GM19351 (cell line): ENCODE measurements around the gene MYCBPAP.

Source experiments
- ATAC-seq: cut with Tn5 transposase; IDR thresholded peaks from one replicate; pipeline ENCODE4 v1.9.1; 2021; ENCODE audit warnings: mild to moderate bottlenecking, moderate library complexity; ENCODE audit not compliant: unreplicated experiment

Gene MYCBPAP

DNA sequence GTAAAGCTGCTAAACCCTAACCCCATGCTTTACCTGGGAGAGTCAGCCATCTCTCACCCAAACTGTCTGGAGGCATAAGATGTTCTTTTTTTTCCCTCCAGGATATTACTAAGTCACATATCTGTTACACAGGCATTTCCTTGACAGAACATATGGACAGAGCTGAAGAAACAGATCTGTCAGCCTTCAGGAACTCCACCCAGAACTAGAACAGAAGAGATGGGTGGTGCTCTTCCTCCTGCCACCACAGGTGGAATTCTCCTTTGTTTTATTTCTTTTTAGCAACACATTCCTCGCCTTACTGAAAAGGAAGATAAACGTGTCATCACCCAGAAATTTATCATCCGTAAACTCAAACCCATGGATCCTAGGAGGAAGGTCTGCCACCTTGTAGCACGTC, 8.8 kb downstream of the MYCBPAP start:
- ATAC-seq = no peak

DNA sequence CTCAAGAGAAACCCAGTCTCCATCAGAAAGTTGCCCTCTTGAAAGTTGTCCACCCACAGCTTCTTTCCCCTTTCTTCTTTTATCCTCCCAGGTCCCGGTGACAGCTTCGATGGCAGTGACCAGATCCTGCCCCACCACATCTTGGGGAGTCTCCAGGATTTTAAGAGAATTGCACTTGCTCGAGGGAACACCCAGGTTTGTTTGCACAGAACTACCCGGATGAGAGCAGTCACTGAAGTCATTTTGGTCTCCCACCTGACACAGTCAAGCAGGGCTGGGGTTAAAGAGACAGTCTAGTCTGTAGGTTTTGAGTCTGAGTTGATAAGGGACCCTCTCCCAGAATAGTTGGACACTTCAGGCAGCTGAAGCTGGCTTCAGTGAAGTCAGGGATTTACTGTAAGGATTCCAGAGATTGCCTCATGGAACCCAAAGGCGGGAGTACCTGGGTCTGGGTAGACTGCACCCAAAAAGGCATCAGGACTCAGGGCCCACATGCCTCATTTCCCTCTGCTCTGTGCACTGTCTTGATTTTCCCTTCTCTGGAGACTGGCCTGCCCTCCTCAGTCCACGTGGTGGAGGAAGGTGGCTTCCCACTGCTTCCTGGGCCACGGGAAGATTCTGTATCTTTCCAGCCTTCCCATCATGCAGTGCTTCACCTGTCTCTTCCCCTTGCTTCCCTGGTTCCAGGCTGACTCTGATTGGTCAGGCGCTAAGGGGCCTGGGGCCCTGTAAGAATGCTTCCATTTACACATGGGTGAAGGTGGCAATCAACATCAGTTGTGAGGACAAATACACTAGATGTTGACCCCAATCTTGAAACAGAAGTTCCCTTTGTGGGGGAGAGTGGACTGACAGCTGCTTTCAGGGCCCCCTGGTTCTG, 9.5 kb downstream of the MYCBPAP start:
- ATAC-seq = no peak

DNA sequence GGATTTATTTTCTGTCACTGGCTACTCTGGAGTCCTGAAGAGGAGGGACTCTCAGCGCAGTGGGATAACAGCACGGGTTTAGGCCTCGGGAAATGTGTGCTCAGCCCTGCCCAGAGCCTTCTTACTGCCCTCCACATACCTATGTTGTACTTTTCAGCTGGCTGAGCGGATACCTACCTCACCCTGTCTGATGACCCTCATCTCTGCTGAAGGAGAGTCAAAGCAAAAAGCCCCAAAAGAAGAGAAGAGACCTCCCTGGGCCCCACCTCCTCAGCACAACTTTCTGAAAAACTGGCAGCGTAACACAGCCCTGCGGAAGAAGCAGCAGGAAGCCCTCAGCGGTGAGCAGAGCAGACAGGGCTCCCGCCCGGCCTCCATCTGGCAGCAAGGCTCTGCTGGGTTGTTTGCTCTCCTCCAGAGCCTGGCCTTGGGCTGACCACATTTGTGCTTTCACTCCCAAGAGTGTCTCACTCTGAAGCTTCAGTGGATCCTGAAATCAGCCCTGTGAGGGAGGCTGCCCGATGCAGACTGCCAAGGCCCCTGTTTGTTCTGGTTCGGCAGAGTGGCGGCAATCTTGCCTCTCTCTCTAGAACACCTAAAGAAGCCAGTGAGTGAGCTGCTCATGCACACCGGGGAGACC, 10.3 kb downstream of the MYCBPAP start:
- no peak for ATAC-seq

DNA sequence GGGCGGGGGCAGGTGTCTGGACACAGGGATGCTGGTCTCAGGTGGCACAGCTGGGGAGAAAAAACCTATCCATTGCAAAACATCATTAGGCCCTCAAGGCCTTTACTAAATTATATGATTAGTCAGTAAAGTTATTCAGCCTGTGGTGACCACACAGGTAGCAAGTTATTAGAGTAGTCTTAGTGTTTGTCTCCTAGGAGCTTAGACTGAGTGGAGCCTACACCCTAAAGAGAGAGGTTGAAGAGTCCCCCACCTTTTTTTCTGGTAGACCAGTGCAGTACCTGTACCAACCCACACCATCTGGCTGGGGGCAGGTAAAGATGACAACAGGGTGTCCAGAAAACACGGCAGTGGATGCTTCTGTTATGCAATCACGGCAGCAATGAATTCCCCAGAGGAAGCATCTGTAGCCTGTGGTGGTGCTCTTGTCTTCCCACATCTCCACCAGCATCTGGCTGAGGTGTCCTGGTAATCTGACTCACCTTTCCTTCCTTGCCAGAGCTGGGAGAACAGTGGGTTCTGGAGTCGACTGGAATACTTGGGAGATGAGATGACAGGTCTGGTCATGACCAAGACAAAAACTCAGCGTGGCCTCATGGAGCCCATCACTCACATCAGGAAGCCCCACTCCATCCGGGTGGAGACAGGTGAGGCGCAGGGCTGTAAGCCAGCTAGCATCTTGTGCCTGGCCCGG, 11.0 kb downstream of the MYCBPAP start:
- ATAC-seq = no peak

DNA sequence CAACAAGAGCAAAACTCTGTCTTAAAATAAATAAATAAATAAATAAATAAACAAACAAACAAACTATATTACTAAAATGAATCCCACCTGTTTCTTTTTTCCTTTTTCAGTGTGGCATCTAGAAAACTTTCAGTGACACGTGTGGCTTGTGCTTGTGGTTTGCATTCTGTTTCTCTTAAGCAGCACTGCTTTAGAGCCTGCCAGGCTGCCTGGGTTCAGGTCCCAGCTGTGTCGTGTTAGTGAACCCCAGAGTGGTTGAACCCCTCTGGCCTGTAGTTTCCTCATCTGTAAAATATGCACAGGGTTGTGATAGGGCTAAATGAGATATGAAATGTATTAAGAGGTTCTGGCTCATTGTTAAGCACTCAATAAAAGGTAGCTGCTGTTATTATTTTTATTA, 12.2 kb downstream of the MYCBPAP start:
- no peak for ATAC-seq

DNA sequence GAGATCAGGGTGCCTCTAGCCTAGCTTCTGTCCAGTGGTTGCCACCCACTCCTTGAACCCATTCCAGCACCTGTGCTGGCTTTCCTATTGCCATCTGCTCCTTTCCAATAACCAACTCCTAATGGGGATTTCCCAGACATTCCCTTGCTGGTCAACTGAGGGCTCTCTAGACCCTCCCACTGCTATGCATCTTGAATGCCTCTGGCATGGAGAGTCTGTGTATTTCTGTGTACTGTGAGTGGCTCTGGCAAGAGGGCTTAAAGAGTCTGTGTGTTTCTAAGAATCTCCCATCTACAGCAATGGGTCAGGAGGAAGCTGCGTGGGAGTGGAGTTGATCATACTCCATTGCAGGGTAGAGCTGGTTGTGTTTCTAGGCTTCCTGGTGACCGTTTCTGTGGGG, 13.3 kb downstream of the MYCBPAP start:
- ATAC-seq = no peak

DNA sequence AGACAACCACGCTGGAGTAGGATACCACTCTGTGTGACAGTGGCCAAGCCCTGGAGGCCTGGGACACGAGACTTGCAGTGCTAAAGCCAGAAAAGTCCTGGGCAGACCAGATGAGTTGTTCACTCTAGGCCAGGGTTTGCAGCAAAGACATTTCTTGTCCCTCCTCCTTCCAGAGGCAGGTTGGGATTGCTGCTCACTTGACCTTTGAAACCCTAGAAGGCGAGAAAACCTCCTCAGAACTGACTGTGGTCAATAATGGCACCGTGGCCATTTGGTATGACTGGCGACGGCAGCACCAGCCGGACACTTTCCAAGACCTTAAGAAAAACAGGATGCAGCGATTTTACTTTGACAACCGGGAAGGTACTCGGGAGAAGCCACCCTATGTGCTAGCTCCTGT, 14.5 kb downstream of the MYCBPAP start:
- no peak for ATAC-seq

DNA sequence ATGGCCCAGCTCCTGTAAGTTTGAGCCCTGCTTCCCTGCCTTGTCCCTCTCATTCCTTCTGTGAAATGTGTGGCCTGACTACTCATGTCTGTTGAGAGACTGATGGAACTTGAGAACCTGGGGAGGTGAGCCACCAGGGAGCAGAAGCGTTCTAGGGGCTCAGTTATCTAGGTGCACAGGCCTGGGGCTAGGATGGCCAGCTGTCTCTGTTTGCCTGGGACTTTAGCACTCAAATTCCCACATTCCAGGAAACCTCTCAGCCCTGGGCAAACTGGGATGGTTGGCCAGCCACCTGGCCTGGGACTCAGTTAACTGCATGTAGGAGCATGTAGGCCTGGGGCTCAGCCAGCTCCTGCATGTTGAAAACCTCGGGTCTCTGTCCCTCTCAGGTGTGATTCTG, 15.0 kb downstream of the MYCBPAP start:
- no peak for ATAC-seq

DNA sequence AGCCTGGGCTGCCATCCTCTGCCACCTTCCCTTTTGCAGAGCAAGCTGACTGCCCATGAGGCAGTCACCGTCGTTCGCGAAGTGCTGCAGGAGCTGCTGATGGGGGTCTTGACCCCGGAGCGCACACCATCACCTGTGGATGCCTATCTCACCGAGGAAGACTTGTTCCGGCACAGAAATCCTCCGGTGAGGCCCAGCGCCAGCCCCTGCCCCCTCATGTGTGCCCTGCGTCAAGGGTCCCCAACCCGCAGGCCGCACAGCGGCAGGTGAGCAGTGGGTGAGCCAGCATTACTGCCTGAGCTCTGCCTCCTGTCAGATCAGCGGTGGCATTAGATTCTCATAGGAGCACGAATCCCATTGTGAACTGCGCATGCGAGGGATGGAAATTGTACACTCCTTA, 16.6 kb downstream of the MYCBPAP start:
- ATAC-seq = no peak

DNA sequence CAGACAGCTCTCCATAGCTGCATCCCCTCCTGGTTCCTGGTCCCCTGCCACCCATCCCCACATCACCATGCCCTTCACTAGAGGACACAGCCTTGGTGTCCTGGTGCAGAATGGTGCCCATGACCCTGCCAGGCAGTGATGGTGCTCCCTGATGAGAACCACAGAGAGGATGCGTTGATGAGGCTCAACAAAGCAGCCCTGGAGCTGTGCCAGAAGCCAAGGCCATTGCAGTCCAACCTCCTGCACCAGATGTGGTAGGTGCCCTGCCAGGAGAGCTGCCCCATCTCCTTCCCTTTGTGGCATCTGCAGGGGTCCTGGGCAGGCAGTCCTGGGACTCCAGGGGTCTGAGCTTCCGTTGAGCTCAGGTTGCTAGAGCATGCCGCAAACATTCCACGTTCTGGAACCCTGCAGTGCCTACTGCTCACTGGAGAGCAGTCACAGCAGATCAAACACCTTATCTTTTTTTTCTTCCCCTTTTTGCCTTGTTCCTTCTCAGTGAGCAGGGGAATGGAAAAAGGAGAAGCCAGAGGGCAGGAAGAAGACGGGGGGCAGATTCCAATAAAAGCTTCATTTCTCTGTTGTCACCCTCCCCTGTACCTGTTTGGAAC, 19.0 kb downstream of the MYCBPAP start:
- ATAC-seq = no peak

DNA sequence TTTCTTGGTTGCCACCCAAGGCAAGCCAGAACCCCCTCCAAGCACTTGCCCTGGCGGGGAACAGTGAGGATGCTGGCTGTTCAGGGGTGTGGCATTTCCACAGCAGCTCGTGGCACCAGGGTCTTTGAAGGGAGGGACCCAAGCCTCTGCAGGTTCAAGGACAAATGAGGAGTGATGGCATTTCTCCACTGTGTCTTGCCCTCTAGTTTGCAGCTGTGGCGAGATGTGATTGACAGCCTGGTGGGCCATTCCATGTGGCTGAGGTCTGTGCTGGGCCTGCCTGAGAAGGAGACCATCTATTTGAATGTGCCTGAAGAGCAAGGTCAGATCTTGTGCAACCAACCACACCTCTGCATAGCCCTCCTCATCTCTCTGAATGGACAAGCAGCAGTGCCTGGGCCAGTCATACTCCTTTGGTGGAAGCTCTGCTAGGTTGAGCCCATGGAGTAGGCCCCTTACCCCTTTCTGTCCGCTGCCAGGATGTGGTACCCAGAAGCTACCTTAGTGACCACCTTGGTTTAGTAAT, 19.8 kb downstream of the MYCBPAP start:
- no peak for ATAC-seq

DNA sequence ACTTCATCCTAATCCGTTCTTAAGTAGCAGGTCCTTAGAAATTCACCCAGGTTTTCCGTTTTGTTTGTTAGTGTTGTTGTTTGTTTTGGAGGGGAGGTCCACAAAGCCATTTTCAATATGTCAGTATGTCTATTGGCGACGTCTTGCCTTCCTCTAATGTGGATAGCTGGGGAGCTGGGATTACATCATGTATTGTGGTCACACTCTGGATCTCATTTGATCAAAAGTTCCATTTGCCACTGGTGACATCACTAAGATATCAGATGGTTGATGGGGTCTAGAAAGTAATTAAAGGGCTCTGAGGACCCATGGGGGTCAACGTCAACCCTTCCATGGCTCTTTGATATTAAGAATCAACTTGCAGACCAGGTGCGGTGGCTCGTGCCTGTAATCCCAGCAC, 21.6 kb downstream of the MYCBPAP start:
- ATAC-seq = no peak

DNA sequence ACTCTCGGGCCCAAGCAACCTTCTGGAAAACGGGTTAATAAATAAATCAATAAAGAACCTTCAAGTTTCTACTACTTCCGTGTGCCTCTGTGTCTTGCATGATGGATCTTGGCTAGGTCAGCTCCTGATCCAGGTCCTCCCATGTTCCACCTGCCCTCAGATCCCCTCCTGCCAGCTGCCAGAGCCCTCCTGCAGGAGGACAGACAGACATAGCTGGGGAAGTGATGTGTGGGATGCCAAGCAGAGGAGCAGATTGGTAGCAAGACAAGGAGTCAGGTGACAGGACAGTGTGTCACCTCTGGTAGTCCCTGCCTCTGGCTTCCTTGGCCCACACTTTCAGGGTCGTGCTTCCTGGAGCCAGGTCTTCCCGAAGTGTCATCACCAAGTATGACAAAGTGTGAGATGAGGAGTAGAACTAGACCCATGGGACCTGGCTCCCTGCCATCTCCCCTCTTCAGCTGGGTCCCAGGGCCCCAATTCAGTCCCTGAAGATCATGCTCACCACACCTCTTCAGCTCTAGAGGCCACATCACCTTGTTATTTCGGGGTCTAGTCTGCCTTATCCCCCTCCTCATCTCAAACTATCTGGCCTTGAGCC, 23.3 kb downstream of the MYCBPAP start:
- no peak for ATAC-seq

DNA sequence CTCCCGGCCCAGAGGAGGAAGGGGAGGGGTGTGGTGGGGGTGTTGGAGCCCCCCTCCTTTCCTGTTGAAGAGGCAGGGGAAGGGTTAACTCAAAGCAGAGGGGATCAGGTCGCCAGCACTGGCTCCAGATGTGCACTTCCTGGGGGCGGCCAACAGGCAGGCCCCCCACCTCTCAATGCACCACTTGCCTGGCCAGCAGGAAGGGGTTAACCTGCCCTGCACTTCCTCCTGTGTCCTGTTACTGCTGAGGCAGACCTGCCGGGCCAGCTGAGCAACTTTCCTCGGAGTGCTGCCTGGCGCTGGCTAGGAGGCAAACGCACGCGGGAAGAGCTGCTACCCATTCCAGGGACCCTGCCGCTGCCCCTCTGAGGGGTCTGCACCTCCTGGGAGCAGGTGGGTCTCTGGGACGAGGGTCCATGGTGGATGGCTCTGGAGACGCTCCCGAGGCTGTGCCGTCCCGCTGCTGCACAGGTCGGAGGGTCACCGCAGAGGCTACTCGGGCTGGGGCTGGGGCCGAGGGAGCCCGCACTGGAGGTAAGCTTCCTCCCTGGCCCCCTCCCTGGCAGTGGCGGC, 24.3 kb downstream of the MYCBPAP start, which contains the start of gene EPN3:
EPN3 (plus strand) TSS at position 284 of the 573 bp plus-strand sequence. CDS start 3,822 bp downstream, outside the sequence.
- ATAC-seq = no peak

DNA sequence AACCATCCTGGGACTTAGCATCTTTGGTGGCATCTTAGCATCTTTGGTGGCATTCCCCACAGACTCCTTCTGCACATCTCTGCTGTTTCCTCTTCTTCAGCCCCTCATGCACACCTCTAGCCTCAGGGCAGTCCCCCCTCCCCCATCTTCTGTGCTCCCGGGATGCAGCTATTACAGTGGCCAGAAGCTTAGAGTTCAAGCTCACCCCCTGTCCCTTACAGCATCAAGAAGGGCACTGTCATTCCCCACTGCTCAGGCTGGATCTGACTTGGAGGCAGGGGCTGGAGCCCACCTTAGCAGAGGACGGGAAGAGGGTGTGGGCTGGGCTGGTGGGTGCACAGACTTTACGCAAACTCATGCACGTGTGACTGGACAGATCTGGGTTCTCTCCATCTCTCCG, 24.9 kb downstream of the MYCBPAP start:
- no peak for ATAC-seq

DNA sequence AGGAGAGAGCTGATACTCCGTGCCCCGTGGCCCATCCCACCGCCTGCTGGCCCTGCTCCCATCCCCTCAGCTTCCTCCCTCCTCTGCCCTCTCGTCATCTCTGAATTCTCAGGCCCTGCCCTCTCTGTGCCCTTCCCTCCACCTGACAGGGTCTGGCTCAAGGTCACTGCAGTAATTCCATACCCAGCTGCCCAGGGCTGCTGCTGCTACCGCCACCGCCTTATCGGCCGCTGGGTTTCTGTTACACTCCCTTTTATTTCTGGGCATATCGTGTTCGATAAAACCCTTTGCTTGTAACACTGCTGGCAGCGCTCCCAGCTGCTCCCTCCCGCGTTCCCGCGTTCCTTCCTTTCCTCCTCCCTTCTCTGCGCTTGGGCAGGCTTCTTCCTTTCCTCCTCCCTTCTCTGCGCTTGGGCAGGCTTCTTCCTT, 25.5 kb downstream of the MYCBPAP start:
- ATAC-seq = no peak

DNA sequence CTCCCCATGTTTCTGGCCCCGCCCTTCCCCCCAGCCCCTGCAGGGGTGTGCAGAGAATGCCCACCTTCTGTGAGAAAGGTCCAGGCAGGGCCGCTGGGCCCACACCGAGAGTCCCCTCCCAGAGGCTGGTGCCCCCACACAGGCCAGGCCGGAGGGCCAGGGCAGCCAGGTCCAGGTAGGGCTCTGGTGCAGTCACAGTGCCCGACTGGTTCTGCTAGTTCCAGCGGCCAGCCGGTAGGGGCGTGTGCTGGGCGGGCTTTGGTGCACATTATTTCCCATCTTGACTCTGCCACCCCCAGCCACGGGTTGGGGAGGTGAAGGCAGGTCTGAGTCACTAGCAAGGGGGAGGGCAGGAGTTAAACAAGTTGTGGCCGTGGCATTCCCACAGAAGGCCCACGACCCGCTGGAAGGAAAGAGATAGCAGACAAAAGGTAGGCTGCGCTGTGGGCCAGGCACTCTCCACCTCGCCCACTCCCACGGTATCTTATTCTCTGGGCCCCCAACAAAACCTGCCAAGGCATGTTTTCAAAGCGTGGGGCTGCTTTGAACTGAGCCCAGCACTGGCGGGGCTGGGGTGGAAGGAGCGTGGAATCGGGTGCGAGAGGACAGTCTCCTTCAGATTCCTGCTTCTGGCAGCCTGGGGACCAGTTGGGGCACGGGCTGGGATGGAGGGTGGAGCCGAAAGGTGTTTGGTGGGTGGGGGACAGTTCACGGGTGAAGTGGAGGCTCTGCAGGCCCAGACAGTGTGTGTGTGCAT, 26.2 kb downstream of the MYCBPAP start:
- no peak for ATAC-seq

DNA sequence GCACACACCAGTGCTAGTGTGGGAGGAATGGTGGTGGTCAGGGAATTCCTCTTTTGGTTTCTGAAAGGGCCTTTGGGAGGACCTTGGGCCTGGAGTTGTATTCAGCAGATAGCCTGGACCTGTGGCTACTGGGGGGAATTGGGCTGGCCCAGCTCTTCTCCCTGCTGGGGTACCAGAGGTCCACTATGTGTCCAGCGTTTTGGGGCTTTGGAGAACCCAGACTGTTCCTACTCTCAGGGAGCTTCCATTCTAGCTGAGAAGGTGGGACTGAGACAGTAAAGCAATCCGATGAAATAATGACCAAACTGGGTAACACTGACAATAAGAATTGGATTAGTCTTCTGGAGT, 26.7 kb downstream of the MYCBPAP start:
- no peak for ATAC-seq

DNA sequence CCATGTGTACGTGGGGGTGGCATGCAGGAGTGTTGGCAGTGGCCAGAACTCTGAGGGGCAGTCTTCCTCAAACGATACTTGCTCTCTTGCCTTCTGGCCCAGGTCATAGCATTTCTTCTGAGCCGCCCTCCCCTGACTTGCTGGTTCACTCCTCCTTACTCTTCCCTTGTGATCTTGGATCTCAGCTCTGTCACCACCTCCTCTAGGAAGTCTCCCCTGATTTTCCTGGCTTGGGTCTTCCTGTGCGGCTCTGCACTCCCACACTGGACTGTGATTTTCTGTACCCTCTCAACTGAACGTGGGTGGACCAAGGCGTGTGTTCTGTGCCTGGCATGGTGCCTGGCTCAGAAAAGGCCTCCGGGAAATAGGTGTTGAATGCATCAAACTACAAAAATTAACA, 27.2 kb downstream of the MYCBPAP start:
- no peak for ATAC-seq
